ENCODE data around the gene CDK16.

DNA sequence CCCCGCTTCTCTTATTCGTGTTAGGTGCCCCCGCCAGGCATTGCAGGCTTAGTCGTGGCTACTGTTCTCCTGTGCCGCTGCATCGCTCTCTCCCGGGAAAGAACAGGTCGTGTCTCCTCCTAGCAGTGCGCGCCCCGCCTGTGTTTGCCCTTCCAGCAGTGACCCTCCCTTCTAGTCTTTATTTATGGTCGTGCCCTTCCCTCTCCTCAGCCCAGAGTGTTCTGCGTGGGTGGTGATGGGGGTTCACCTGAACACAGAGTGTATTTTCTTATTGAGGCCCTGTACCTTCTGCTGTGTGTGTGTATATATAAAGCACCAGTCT, 29.5 kb downstream of the CDK16 start:
- TF ChIP-seq, protein P1, sequence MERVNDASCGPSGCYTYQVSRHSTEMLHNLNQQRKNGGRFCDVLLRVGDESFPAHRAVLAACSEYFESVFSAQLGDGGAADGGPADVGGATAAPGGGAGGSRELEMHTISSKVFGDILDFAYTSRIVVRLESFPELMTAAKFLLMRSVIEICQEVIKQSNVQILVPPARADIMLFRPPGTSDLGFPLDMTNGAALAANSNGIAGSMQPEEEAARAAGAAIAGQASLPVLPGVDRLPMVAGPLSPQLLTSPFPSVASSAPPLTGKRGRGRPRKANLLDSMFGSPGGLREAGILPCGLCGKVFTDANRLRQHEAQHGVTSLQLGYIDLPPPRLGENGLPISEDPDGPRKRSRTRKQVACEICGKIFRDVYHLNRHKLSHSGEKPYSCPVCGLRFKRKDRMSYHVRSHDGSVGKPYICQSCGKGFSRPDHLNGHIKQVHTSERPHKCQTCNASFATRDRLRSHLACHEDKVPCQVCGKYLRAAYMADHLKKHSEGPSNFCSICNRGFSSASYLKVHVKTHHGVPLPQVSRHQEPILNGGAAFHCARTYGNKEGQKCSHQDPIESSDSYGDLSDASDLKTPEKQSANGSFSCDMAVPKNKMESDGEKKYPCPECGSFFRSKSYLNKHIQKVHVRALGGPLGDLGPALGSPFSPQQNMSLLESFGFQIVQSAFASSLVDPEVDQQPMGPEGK (CRISPR knock-in tag; IDR thresholded peaks at IDR 0.05; ENCODE audit: borderline replicate concordance): no peak
- TF ChIP-seq, protein P2, sequence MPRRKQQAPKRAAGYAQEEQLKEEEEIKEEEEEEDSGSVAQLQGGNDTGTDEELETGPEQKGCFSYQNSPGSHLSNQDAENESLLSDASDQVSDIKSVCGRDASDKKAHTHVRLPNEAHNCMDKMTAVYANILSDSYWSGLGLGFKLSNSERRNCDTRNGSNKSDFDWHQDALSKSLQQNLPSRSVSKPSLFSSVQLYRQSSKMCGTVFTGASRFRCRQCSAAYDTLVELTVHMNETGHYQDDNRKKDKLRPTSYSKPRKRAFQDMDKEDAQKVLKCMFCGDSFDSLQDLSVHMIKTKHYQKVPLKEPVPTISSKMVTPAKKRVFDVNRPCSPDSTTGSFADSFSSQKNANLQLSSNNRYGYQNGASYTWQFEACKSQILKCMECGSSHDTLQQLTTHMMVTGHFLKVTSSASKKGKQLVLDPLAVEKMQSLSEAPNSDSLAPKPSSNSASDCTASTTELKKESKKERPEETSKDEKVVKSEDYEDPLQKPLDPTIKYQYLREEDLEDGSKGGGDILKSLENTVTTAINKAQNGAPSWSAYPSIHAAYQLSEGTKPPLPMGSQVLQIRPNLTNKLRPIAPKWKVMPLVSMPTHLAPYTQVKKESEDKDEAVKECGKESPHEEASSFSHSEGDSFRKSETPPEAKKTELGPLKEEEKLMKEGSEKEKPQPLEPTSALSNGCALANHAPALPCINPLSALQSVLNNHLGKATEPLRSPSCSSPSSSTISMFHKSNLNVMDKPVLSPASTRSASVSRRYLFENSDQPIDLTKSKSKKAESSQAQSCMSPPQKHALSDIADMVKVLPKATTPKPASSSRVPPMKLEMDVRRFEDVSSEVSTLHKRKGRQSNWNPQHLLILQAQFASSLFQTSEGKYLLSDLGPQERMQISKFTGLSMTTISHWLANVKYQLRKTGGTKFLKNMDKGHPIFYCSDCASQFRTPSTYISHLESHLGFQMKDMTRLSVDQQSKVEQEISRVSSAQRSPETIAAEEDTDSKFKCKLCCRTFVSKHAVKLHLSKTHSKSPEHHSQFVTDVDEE (CRISPR knock-in tag; IDR thresholded peaks at IDR 0.05): no peak
- TF ChIP-seq SNAI2 (CRISPR knock-in tag; IDR thresholded peaks at IDR 0.05): no peak
- TF ChIP-seq ZNF70 (CRISPR knock-in tag; IDR thresholded peaks at IDR 0.05): no peak
- TF ChIP-seq ZFP3 (CRISPR knock-in tag; IDR thresholded peaks at IDR 0.05): no peak
- TF ChIP-seq ZFP30 (CRISPR knock-in tag; IDR thresholded peaks at IDR 0.05): no peak
- TF ChIP-seq, protein P3, sequence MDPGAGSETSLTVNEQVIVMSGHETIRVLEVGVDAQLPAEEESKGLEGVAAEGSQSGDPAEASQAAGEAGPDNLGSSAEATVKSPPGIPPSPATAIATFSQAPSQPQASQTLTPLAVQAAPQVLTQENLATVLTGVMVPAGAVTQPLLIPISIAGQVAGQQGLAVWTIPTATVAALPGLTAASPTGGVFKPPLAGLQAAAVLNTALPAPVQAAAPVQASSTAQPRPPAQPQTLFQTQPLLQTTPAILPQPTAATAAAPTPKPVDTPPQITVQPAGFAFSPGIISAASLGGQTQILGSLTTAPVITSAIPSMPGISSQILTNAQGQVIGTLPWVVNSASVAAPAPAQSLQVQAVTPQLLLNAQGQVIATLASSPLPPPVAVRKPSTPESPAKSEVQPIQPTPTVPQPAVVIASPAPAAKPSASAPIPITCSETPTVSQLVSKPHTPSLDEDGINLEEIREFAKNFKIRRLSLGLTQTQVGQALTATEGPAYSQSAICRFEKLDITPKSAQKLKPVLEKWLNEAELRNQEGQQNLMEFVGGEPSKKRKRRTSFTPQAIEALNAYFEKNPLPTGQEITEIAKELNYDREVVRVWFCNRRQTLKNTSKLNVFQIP (CRISPR knock-in tag; IDR thresholded peaks at IDR 0.05; ENCODE audit: borderline replicate concordance, low read depth): no peak
- TF ChIP-seq TCF4 (CRISPR knock-in tag; IDR thresholded peaks at IDR 0.05; ENCODE audit: borderline replicate concordance): no peak

All from SK-N-SH treated with all-trans-retinoic acid at 6 μM for 48 hours (cell line).